Ishikawa (cell line): ENCODE results near the gene TIAM1.

Experiments
- REST ChIP-seq: IDR thresholded peaks from 2 replicates; pipeline ENCODE4 v1.6.1; 2012; ENCODE audit warnings: low read depth, mild to moderate bottlenecking
- TCF12 ChIP-seq: IDR thresholded peaks from 2 replicates; pipeline ENCODE4 v1.6.1; 2012; ENCODE audit warnings: low read depth
- TF ChIP-seq, protein P1 (sequence below): IDR thresholded peaks from 2 replicates; pipeline ENCODE4 v1.6.1; 2012

- no peak for TF ChIP-seq TCF12
- no peak for TF ChIP-seq REST
- TF ChIP-seq, protein P1, sequence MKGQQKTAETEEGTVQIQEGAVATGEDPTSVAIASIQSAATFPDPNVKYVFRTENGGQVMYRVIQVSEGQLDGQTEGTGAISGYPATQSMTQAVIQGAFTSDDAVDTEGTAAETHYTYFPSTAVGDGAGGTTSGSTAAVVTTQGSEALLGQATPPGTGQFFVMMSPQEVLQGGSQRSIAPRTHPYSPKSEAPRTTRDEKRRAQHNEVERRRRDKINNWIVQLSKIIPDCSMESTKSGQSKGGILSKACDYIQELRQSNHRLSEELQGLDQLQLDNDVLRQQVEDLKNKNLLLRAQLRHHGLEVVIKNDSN = no peak
These were observed 207.2 kb downstream of the TIAM1 start for GRCh38 chr21:31136891-31137290.
